ENCODE measurements around the gene OAF. TPM values are rescaled to one million over a fixed set of nuclear protein-coding genes. Genes with fewer than 3 reads are reported as not detected.

The OAF gene
- total RNA-seq, 1 experiment from 2014 or later = 32.3 TPM

DNA sequence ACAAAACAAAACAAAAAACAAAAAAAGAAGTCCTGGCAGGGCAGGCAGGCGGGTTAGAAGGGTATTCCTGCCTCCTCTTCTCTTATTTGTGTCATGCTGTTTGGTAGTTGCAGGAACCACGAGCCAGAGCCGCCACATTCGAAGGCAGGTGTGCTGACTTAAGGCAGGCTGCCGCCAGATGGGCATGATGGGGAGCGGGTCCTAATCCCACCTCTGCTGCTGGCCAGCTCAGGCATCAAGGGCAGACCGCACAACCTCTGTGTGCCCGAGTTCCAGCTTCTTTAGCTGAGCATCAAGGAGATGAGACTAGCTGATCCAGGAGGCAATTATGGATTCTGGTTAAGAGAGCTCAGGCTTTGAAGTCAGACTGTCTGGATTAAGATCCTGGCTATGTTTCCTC lies 12.1 kb downstream of the OAF start:
- DNase-seq (ENCODE audit: low read depth, low spot score) (no peak), ATAC-seq (no peak)
- no peaks in the 10 kb centered on the region for H3K9me3 ChIP-seq (ENCODE audit: control insufficient read depth in 1 of 2, insufficient read depth in 1 of 2, low read depth in 1 of 2, low read length in 2 of 2)
- no peak for TF ChIP-seq FOSL1 (IDR thresholded peaks at IDR 0.05; ENCODE audit: low read depth)
- TF ChIP-seq, protein P1, sequence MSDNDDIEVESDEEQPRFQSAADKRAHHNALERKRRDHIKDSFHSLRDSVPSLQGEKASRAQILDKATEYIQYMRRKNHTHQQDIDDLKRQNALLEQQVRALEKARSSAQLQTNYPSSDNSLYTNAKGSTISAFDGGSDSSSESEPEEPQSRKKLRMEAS (IDR thresholded peaks at IDR 0.05) = no peak
- no peak for TF ChIP-seq CBX3 (IDR thresholded peaks at IDR 0.05; ENCODE audit: low read depth)
- no peak for TF ChIP-seq POLR2A (IDR thresholded peaks at IDR 0.05; ENCODE audit: borderline replicate concordance, extremely low read depth, insufficient read depth, insufficient read length)
- TF ChIP-seq, protein P2, sequence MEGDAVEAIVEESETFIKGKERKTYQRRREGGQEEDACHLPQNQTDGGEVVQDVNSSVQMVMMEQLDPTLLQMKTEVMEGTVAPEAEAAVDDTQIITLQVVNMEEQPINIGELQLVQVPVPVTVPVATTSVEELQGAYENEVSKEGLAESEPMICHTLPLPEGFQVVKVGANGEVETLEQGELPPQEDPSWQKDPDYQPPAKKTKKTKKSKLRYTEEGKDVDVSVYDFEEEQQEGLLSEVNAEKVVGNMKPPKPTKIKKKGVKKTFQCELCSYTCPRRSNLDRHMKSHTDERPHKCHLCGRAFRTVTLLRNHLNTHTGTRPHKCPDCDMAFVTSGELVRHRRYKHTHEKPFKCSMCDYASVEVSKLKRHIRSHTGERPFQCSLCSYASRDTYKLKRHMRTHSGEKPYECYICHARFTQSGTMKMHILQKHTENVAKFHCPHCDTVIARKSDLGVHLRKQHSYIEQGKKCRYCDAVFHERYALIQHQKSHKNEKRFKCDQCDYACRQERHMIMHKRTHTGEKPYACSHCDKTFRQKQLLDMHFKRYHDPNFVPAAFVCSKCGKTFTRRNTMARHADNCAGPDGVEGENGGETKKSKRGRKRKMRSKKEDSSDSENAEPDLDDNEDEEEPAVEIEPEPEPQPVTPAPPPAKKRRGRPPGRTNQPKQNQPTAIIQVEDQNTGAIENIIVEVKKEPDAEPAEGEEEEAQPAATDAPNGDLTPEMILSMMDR (IDR thresholded peaks at IDR 0.05 in 2 of 3, conservative IDR thresholded peaks at IDR 0.05 in 1 of 3; ENCODE audit: borderline replicate concordance in 1 of 3, insufficient read depth in 1 of 3, low read depth in 2 of 3, low read length in 2 of 3) = no peak
- TF ChIP-seq SP1 (IDR thresholded peaks at IDR 0.05; ENCODE audit: low read depth) = no peak
- no peak for TF ChIP-seq POLR2AphosphoS5 (IDR thresholded peaks at IDR 0.05; ENCODE audit: low read depth, low read length)
- no peak for TF ChIP-seq JUND (IDR thresholded peaks at IDR 0.05)
- no peak for TF ChIP-seq TCF7L2 (IDR thresholded peaks at IDR 0.05; ENCODE audit: borderline replicate concordance, extremely low read depth, insufficient read depth, insufficient read length)
- no peak for TF ChIP-seq EZH2phosphoT487 (IDR thresholded peaks at IDR 0.05; ENCODE audit: borderline replicate concordance)
- TF ChIP-seq YY1 (IDR thresholded peaks at IDR 0.05; ENCODE audit: extremely low read depth, insufficient replicate concordance, low read depth, low read length) = no peak
- TF ChIP-seq SIN3A (IDR thresholded peaks at IDR 0.05; ENCODE audit: low read depth) = no peak
- TF ChIP-seq EZH2 (IDR thresholded peaks at IDR 0.05) = no peak
- TF ChIP-seq SRF (IDR thresholded peaks at IDR 0.05; ENCODE audit: low read depth) = no peak
- intact Hi-C loops (cut with micrococcal nuclease) = no loop called here
- H3K27me3 ChIP-seq (ENCODE audit: insufficient read depth, low read length) = no peaks in the 10 kb centered on the region
- no peak overlapping the region for H3K4me2 ChIP-seq (ENCODE audit: low read length)
- H3K4me3 ChIP-seq (replicated peaks in 1 of 2; ENCODE audit: low read depth in 1 of 2, low read length in 2 of 2) = no peak overlapping the region
- H4K20me1 ChIP-seq (ENCODE audit: insufficient read depth) = no peaks in the 10 kb centered on the region
- ChIA-PET POLR2A (no interaction called here), RAD21 (ENCODE audit: low non-redundant PET in 1 of 2, low total read pairs in 2 of 2, uncharacterized antibody in 2 of 2, unreplicated experiment in 2 of 2) (no interaction called here), CTCF (interaction anchor here (2.3 kb wide), 1 partner anchor 80 kb away, joined by 9 read pairs; no protein-coding TSS in a partner anchor)
- no peaks in the 10 kb centered on the region for H3K36me3 ChIP-seq (ENCODE audit: control insufficient read depth in 1 of 2, insufficient read depth in 2 of 2, low read length in 2 of 2)
- no peak overlapping the region for H3K9ac ChIP-seq (ENCODE audit: low read length)
- H3K4me1 ChIP-seq (ENCODE audit: control insufficient read depth in 1 of 2, insufficient read depth in 2 of 2, low read length in 2 of 2) = 0 out of 4 replicates have a peak, but pooled peaks cover 0 to 2% of the 10 kb centered on the region in 2 experiments
- no TSS peak for BruUV-seq (replicated peaks)
- H3K79me2 ChIP-seq (ENCODE audit: insufficient read depth, low read length) = no peaks in the 10 kb centered on the region
- no peak overlapping the region for H3K27ac ChIP-seq (ENCODE audit: low read depth, low read length)
- H2AFZ ChIP-seq (ENCODE audit: low read depth, low read length, poor library complexity, severe bottlenecking) = no peak overlapping the region
- no peaks in the 10 kb centered on the region for H3K9me2 ChIP-seq (ENCODE audit: insufficient read depth)

Data from HCT116 (cell line).